Cardiac fibroblast (primary cell): ENCODE measurements around the gene ATP6V1C2.

ENCODE experiments used
- DNase-seq, 2 donors: peaks; one replicate each; pipeline versions ENCODE4 v3.0.0 to v3.0.0-alpha.2; 2010; ENCODE audit warnings: low read depth in 2 of 2
- H3K4me3 ChIP-seq, 2 donors: replicated peaks in 1 of 2; 1 replicate in 1 of 2; 2 replicates in 1 of 2; pipeline ENCODE4 v1.5.1; 2011; ENCODE audit warnings: low read depth in 2 of 2, low read length in 2 of 2, mild to moderate bottlenecking in 2 of 2, moderate library complexity in 1 of 2
- TF ChIP-seq, protein P1 (sequence below): IDR thresholded peaks from one replicate; pipeline ENCODE4 v1.5.1; 2011; ENCODE audit warnings: low read depth, mild to moderate bottlenecking, low read length, inconsistent platforms

ATP6V1C2 gene

GRCh38 chr2:10831400-10831985 is 110.1 kb downstream of the ATP6V1C2 start:
- DNase-seq, result no peak
- TF ChIP-seq, protein P1, sequence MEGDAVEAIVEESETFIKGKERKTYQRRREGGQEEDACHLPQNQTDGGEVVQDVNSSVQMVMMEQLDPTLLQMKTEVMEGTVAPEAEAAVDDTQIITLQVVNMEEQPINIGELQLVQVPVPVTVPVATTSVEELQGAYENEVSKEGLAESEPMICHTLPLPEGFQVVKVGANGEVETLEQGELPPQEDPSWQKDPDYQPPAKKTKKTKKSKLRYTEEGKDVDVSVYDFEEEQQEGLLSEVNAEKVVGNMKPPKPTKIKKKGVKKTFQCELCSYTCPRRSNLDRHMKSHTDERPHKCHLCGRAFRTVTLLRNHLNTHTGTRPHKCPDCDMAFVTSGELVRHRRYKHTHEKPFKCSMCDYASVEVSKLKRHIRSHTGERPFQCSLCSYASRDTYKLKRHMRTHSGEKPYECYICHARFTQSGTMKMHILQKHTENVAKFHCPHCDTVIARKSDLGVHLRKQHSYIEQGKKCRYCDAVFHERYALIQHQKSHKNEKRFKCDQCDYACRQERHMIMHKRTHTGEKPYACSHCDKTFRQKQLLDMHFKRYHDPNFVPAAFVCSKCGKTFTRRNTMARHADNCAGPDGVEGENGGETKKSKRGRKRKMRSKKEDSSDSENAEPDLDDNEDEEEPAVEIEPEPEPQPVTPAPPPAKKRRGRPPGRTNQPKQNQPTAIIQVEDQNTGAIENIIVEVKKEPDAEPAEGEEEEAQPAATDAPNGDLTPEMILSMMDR, result no peak

DNA sequence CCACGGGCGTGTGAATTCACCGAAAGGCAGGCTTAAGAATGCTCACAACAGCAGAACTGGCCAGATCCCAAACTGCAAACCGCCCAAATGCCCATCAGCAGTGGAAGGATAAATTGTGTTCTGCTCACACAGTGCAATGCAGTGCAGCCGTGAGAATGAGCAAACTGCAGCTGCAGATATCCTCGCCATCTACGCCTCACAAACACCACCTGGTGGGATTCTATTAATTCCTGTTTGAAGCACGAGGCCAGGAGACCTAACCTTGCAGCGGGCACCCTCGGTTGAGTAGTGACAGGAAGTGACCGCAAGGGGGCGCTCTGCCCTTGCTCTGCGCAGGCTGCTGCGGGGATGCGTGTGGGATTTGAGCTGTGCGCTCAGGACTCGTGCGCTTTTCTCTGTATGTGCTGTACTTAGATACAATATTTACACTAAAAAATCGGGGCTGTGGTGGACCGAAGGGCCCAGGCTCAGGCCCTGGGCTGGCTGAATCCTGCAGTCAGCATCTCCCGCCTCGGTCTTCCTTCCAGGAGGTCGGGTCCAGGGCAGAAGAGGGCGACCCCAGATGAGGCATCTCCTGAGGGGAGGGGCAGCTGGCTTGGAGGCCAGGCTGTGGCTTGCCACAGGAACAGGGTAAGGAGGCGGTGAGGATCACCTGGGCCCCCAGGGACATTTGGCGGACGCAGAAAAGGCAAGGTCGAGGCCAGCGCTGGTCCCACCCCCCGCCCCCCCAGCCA is 110.9 kb downstream of the ATP6V1C2 start:
- peak; percentile 79 to 83 for DNase-seq
- TF ChIP-seq, protein P1, result peak; percentile 96
- no peak overlapping the region for H3K4me3 ChIP-seq

More at GRCh38 chr2:10831400-10831985, 110.1 kb downstream of the ATP6V1C2 start:
- no peak overlapping the region for H3K4me3 ChIP-seq

DNA sequence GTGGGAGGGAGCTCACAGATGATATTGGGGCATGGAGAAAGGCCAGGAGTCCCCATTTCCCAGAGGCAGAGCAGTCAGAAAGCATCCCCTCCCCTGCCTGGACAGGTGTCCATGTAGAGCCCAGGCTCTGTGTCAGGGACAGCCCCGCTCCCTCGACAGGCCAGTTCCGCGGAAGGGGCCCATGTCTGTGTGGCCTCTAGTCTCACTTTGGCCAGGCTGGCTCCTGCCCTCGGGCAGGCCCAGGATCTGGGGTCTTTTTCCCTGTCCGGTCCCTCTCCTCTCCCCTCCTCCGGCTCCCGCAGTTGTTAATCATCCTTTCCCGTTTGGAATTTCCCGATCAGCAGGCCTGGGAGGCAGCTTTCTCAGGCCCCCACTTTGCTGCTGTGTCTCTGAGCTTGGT is 111.6 kb downstream of the ATP6V1C2 start:
- TF ChIP-seq, protein P1, result no peak
- DNase-seq, result no peak

GRCh38 chr2:10834068-10834655 is 112.7 kb downstream of the ATP6V1C2 start:
- TF ChIP-seq, protein P1, result no peak
- no peak overlapping the region for H3K4me3 ChIP-seq
- no peak for DNase-seq

More for the DNA sequence above, 111.6 kb downstream of the ATP6V1C2 start:
- no peak overlapping the region for H3K4me3 ChIP-seq
